Tibial nerve (tissue), 4 donors: ENCODE results near the gene ELP5. TPM values are rescaled to one million over a fixed set of nuclear protein-coding genes. Genes with fewer than 3 reads are reported as not detected.

Source experiments
- DNase-seq, 2 donors: peaks; one replicate each; pipeline ENCODE4 v3.0.0-alpha.2; 2019; ENCODE audit warnings: low spot score in 2 of 2
- H3K27ac ChIP-seq, 4 donors: fragments of 200-600 bp; sonication (generic) in 3 of 4; one replicate each; pipeline ENCODE4 v1.5.1; 2017 to 2019; ENCODE audit warnings: mild to moderate bottlenecking in 1 of 4
- H3K27me3 ChIP-seq, 2 donors: fragments of 200-600 bp; sonication (generic) in 1 of 2; one replicate each; pipeline versions ENCODE4 v1.5.1 to v1.6.0; 2017 to 2019
- H3K36me3 ChIP-seq, 3 donors: fragments of 200-600 bp; sonication (generic); one replicate each; pipeline ENCODE4 v1.5.1; 2018 to 2019
- H3K4me1 ChIP-seq, 4 donors: fragments of 200-600 bp; sonication (generic) in 3 of 4; one replicate each; pipeline ENCODE4 v1.5.1; 2017 to 2019
- H3K4me3 ChIP-seq, 4 donors: fragments of 200-600 bp; sonication (generic) in 3 of 4; one replicate each; pipeline ENCODE4 v1.5.1; 2017 to 2019; ENCODE audit warnings: mild to moderate bottlenecking in 1 of 4, moderate library complexity in 1 of 4
- H3K9me3 ChIP-seq, 4 donors: fragments of 200-600 bp; sonication (generic) in 3 of 4; one replicate each; pipeline ENCODE4 v1.5.1; 2017 to 2019
- CTCF ChIP-seq, 5 experiments: fragments of 200-600 bp in 3 of 5; fragments of 450-650 bp in 2 of 5; sonication (generic) in 3 of 5; IDR thresholded peaks; one replicate each; pipeline ENCODE4 v1.5.1; 2016 to 2019; ENCODE audit warnings: antibody characterized with exemption in 5 of 5, mild to moderate bottlenecking in 3 of 5, moderate library complexity in 2 of 5
- EP300 ChIP-seq, 2 donors: sonication (generic); formaldehyde crosslinking; IDR thresholded peaks; one replicate each; pipeline ENCODE4 v1.6.1; 2017; ENCODE audit warnings: antibody characterized with exemption in 2 of 2, mild to moderate bottlenecking in 1 of 2
- POLR2A ChIP-seq, 2 donors: fragments of 450-650 bp; IDR thresholded peaks; one replicate each; pipeline ENCODE4 v1.6.1; 2017; ENCODE audit warnings: antibody characterized with exemption in 2 of 2, mild to moderate bottlenecking in 2 of 2, moderate library complexity in 2 of 2
- WGBS, 2 donors: methylation state at CpG; one replicate each; pipeline ENCODE4 v1.1.5; 2018; 5-methylcytosine and 5-hydroxymethylcytosine counted together
- total RNA-seq, 4 donors: library from RNA; depleted of rRNA; stranded (reverse); fragments of >200 nt; gene quantifications; one replicate each; pipeline ENCODE4 v1.1.0, GENCODE V29; 2016

The ELP5 gene
- total RNA-seq, 4 donors from 2014 or later: 21.9 to 28.7 (median 25.0) TPM

- TF ChIP-seq CTCF (IDR thresholded peaks at IDR 0.05) (no peak), EP300 (IDR thresholded peaks at IDR 0.05) (no peak), POLR2A (IDR thresholded peaks at IDR 0.05) (no peak)
- H3K4me1 ChIP-seq: peaks cover 0 to 38% (median 13%) of the 10 kb centered on the region in 4 donors
- H3K4me3 ChIP-seq: peak overlapping the region in 1 of 4 donors; percentile 41
- H3K9me3 ChIP-seq: no peaks in the 10 kb centered on the region
- WGBS, 2 donors: 77 to 81% methylated on average over 4 of the region's 4 CpGs
- H3K27me3 ChIP-seq: peaks cover 0 to 47% of the 10 kb centered on the region in 2 donors
- H3K36me3 ChIP-seq: peaks cover 0 to 49% (median 0%) of the 10 kb centered on the region in 3 donors
- no peak for DNase-seq
- H3K27ac ChIP-seq: peak overlapping the region in 1 of 4 donors; percentile 58
Measured at GRCh38 chr17:7260151-7260550, 8.1 kb downstream of the ELP5 start.

DNA sequence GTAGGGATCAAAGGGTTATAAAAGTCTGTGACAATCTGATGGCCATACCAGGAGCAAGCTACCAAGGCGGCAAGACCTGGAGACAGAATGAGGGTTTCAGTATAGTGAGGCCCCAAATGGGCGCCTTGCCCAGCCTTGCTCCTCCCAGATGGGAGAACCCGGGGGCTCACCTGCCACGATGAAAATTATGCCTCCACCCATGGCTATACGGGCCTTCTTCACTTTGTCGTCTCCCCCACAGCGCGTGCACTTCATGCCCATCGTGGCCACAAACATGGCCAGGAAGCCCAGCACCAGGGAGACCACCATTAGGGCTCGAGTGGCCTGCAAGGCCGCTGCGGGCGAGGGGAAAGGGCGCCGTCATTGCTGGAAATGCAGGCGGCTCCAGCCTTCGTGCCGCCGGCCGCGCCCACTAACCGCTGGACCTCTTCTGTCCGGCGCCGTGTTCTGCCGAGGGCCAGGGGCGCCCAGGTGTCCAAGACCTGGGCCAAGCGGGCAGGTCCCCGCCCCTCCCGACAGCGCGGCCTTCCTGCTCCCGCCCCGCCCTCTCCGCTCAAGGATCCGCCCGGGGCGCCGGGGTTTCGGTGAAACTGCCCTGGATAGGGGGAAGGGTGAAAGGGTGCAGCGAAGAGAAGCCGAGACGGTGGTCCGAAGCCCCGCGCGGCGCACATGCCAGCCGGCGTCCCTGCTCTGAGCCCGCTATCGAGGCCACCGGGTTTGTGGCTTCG, 8.8 kb downstream of the ELP5 start:
- no peak for DNase-seq
- TF ChIP-seq EP300 (IDR thresholded peaks at IDR 0.05) (no peak), CTCF (IDR thresholded peaks at IDR 0.05) (no peak), POLR2A (IDR thresholded peaks at IDR 0.05) (no peak)
- Histone ChIP-seq H3K4me1 (peaks cover 0 to 38% (median 13%) of the 10 kb centered on the region in 4 donors), H3K27me3 (peaks cover 0 to 47% of the 10 kb centered on the region in 2 donors), H3K9me3 (no peaks in the 10 kb centered on the region), H3K4me3 (peak overlapping the region; percentile 18 to 49 (median 44)), H3K36me3 (peaks cover 0 to 43% (median 0%) of the 10 kb centered on the region in 3 donors), H3K27ac (peak overlapping the region in 1 of 4 donors; percentile 58)
- 8 to 10% methylated on average over 33 to 35 of the region's 54 CpGs for WGBS, 2 donors

GRCh38 chr17:7261379-7262191, 9.6 kb downstream of the ELP5 start:
- Histone ChIP-seq H3K9me3 (no peaks in the 10 kb centered on the region), H3K4me3 (peak overlapping the region; percentile 18 to 49 (median 44)), H3K27me3 (peaks cover 0 to 47% of the 10 kb centered on the region in 2 donors), H3K4me1 (peaks cover 0 to 38% (median 13%) of the 10 kb centered on the region in 4 donors), H3K27ac (peak overlapping the region in 1 of 4 donors; percentile 58), H3K36me3 (peaks cover 0 to 35% (median 0%) of the 10 kb centered on the region in 3 donors)
- TF ChIP-seq EP300 (IDR thresholded peaks at IDR 0.05) (no peak), CTCF (IDR thresholded peaks at IDR 0.05) (no peak), POLR2A (IDR thresholded peaks at IDR 0.05) (no peak)
- WGBS, 2 donors: 5 to 23% methylated on average over 6 to 34 of the region's 71 CpGs
- no peak for DNase-seq

DNA sequence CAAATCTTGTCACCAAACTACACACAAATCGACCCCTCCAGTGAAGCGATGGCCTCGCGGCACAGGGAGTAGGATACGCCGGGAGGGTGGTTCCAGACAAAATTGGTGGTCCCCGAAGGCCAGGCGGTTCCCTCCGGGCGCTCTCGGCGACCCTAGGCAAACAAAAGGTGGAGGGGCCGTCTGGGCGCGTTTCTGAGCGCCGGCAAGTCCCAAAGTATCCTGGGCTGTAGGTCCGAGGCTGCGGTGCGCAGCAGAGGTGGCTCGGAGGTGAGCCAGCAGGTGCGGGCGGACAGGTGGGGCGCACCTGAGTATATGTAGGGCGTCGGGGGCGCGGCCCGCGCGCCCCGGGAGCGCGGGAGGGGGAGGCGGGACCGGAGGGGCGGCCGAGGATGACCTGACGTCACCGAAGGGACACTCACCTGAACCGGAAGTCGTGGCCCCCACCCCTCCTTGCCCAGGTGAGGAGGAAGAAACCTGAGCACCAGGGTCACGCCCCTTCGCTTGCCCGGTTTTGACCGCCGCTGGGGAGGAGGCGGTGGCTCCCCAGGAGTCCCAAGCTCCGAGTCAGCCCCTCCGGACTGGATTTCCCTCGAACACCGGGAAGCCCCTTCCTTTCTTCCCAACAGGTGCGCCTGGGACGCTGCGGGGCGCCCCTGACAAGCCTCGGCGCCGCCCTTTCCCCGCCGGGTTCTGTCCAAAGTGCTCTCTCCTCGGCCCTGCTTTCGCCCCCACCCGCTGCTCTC, 10.3 kb downstream of the ELP5 start, which contains the start of gene CLDN7:
TSS of gene CLDN7 (minus strand) at position 287 of the 743 bp plus-strand sequence. CDS start 435 bp downstream, outside the sequence.
- Histone ChIP-seq H3K27me3 (peaks cover 0 to 49% of the 10 kb centered on the region in 2 donors), H3K36me3 (peaks cover 0 to 27% (median 0%) of the 10 kb centered on the region in 3 donors), H3K4me3 (peak within 1 kb of the TSS; percentile 18 to 49 (median 44)), H3K9me3 (no peaks in the 10 kb centered on the region), H3K27ac (peak within 1 kb of the TSS in 1 of 4 donors; percentile 76), H3K4me1 (peaks cover 0 to 38% (median 13%) of the 10 kb centered on the region in 4 donors)
- TF ChIP-seq EP300 (IDR thresholded peaks at IDR 0.05): no peak
- TF ChIP-seq CTCF (IDR thresholded peaks at IDR 0.05): no peak
- no peak for TF ChIP-seq POLR2A (IDR thresholded peaks at IDR 0.05)
- 5 to 8% methylated on average over 48 to 51 of the region's 64 CpGs for WGBS, 2 donors
- DNase-seq: no peak
